Measurements from ENCODE around the gene TBCB. TPM values are rescaled to one million over a fixed set of nuclear protein-coding genes. Genes with fewer than 3 reads are reported as not detected.

Gene TBCB
- total and polyA plus RNA-seq, 5 donors = 76.8 to 101 (median 83.7) TPM

DNA sequence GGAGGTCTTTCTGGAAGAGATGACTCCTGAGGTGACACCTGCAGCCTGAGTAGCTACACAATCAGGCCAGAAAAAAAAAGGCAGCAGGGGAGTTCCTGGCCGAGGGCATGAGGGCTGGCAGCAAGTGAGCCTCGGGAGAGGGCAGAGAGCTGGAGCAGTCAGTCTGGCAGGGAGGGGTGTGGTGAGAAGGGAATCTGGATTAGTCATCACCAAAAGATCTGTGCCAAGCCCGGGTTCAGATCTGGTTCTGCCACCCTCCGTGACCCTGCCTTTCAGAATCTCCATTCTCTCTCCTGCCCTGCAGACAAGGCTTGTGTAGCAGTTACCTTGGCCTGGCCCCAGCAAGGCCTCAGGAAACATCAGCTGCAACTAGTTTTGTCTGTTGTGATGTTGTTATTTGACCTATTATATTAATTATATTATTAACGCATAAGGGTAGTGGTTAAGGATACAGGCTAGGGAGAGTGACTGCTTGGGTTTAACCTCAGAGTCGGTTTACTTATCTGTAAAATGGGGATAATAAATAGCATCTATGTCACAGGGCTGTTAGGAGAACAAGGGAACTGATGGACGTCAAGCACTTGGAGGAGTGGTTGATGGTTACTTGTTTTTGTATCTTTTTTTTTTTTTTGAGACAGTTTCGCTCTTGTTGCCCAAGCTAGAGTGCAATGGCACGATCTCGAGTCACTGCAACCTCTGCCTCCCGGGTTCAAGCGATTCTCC, 21.9 kb downstream of the TBCB start:
- no peaks in the 10 kb centered on the region for H3K9me3 ChIP-seq (ENCODE audit: control insufficient read depth, low read length)
- intact Hi-C loops (cut with DNase I) = no loop called here
- H3K27me3 ChIP-seq (ENCODE audit: control insufficient read depth, insufficient read depth) = no peaks in the 10 kb centered on the region
- WGBS = 62% methylated on average over 12 of the region's 12 CpGs
- ATAC-seq = peak; percentile 2 to 10
- H3K4me1 ChIP-seq (ENCODE audit: control insufficient read depth, insufficient read depth, low read length) = peaks cover 7% of the 10 kb centered on the region
- peak; percentile 65 to 78 (median 69) for DNase-seq
- no peak overlapping the region for H3K4me3 ChIP-seq (ENCODE audit: low read length)
- H3K27ac ChIP-seq (ENCODE audit: low read length) = peak overlapping the region; percentile 86

DNA sequence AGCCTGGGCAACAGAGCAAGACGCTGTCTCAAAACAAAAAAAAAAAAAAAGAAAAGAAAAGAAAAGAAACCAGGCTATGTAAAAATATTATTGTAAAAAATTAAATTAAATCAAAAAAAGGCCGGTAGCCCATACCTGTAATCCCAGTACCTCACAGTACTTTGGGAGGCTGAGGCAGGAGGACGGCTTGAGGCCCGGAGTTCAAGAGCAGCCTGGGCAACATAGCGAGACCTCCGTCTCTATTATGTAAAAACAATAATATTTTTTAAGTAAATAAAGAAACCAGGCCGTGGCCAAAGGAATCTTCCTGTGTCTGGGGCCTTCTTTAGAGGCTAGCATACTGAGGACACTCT, 23.8 kb downstream of the TBCB start:
- no peak for ATAC-seq
- Histone ChIP-seq H3K4me3 (ENCODE audit: low read length) (peak overlapping the region; percentile 39), H3K9me3 (ENCODE audit: control insufficient read depth, low read length) (no peaks in the 10 kb centered on the region), H3K4me1 (ENCODE audit: control insufficient read depth, insufficient read depth, low read length) (peaks cover 7% of the 10 kb centered on the region), H3K27ac (ENCODE audit: low read length) (peak overlapping the region; percentile 71), H3K27me3 (ENCODE audit: control insufficient read depth, insufficient read depth) (no peaks in the 10 kb centered on the region)
- intact Hi-C loops (cut with DNase I) = no loop called here
- 68% methylated on average over 7 of the region's 7 CpGs for WGBS
- DNase-seq = no peak

DNA sequence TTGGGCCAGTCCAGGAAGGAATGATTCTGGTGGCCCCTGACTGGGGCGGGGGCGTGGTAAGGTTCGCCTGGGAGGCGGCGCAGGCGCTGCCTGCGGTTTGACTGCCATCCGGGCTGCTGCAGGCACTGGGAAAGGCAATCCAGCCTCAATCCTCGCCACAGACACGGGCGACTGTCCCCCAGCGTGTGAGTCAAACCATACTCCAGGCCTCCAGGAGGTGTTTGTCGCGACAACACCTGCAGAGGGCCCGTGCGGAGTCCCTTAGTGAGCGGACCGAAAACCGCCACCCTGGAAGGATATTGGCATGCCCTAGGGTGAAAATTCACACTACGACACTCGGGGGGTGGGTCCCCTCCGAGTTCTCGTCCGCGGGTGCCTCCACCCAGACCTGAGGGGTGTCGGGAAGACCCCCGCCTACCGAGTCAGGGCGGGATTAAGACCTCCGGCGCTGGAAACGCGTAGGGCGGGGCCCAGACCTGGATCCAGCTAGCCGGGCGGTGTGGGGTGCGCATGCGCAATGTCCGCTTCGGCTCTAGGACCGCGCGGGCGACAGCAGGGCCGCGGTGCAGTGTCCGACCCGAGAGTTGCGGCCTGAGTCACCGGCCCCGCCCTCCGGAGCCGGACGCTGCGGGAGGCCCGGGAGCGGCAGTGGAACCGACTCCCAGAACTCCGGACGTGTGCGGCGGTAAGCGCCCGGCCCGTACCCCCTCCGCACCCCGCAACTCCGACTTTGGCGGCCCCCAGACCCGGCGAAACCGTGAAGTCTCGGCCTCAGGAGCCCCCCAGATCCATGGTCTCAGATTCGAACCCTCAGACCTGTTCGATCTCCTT, 24.4 kb downstream of the TBCB start, which contains the start of gene CAPNS1:
CAPNS1 (plus strand) TSS at position 594 of the 831 bp plus-strand sequence. CDS start 946 bp downstream, outside the sequence.
- WGBS = under 1% methylated on average over 75 of the region's 75 CpGs
- peaks cover 7% of the 10 kb centered on the region for H3K4me1 ChIP-seq (ENCODE audit: control insufficient read depth, insufficient read depth, low read length)
- peak within 1 kb of the TSS; percentile 89 for H3K4me3 ChIP-seq (ENCODE audit: low read length)
- peak; percentile 98 to 99 (median 99) for DNase-seq
- peak; percentile 94 for ATAC-seq
- H3K9me3 ChIP-seq (ENCODE audit: control insufficient read depth, low read length) = no peaks in the 10 kb centered on the region
- no peaks in the 10 kb centered on the region for H3K27me3 ChIP-seq (ENCODE audit: control insufficient read depth, insufficient read depth)
- H3K27ac ChIP-seq (ENCODE audit: low read length) = peak within 1 kb of the TSS; percentile 98
- intact Hi-C loops (cut with DNase I) = no loop called here

DNA sequence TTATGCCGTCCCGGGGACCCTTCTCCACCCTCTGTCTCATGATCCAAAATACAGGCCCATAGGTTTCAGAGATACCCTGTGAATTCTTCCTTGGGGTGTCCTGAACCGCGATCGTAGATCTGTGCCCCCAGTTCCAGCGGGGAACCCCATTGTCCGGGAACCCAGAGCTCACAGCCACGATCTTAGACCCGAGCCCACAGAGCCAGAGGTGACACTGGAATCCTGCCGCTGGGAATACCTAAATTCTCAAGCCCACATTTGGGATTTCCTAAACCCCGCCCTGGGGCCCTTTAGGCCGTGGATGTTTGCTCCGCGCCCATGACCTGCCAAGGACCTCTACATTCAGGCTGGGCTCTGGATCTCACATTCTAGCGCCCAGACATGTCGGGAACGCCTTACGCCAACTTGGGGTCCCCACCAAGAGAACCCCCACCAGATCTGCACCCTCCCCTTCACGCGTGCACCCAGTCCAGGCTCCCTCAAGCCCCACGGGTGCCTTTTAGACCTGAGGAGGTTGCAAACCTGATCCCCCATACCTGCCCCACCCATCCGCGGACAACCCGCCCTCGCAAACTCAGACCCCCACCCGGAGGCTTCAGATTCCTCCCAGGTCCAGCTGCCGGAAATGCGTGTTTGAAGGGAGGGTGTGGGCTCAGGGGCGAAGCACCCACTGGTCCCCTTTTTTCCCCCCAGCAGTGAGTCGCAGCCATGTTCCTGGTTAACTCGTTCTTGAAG, 25.2 kb downstream of the TBCB start:
- intact Hi-C loops (cut with DNase I) = no loop called here
- under 1% methylated on average over 31 of the region's 31 CpGs for WGBS
- peak overlapping the region; percentile 98 for H3K27ac ChIP-seq (ENCODE audit: low read length)

DNA sequence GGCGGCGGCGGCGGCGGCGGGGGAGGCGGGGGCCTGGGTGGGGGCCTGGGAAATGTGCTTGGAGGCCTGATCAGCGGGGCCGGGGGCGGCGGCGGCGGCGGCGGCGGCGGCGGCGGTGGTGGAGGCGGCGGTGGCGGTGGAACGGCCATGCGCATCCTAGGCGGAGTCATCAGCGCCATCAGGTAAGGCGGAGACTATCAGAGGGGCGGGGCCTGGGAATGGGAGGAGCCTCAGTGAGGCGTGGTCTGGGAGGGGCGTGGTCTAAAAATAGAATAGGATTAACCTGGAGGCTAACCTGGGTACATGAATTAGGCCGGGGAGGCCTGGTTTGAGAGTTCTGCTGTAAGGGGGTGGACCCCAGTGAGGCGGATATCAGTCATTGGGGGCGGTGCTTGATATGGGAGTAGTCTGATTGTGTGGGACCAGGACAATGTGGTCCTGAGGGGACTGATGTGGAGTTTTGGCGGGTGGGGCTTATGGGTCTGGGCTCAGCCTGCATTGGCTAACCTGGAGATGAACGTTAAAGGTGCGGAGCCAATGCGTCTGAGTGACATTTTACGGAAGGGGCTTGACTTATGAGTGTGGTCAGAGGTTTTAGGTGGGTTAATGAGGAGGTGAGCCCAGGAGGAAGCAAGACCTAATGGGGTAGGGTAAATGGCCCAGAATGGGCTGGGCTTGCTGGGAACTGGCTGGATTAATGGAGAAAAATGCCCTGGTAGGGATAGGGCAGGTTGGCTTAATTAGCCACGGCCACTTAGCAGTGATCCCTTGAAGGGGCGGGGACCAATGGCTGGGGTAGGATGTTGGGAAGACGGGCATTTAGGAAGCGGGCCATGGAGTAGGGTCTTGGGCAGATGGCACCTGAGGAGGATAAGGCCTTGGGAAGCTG, 26.0 kb downstream of the TBCB start:
- intact Hi-C loops (cut with DNase I) = no loop called here
- ATAC-seq (peak; percentile 77 to 78), DNase-seq (peak; percentile 88 to 95 (median 93))
- H3K27ac ChIP-seq (ENCODE audit: low read length) = peak overlapping the region; percentile 98
- no peaks in the 10 kb centered on the region for H3K27me3 ChIP-seq (ENCODE audit: control insufficient read depth, insufficient read depth)
- WGBS = 20% methylated on average over 42 of the region's 42 CpGs
- H3K4me3 ChIP-seq (ENCODE audit: low read length) = peak overlapping the region; percentile 89
- H3K4me1 ChIP-seq (ENCODE audit: control insufficient read depth, insufficient read depth, low read length) = peaks cover 7% of the 10 kb centered on the region
- H3K9me3 ChIP-seq (ENCODE audit: control insufficient read depth, low read length) = no peaks in the 10 kb centered on the region

More for the DNA sequence above, 25.2 kb downstream of the TBCB start:
- Histone ChIP-seq H3K4me3 (ENCODE audit: low read length) (peak overlapping the region; percentile 89), H3K9me3 (ENCODE audit: control insufficient read depth, low read length) (no peaks in the 10 kb centered on the region), H3K27me3 (ENCODE audit: control insufficient read depth, insufficient read depth) (no peaks in the 10 kb centered on the region), H3K4me1 (ENCODE audit: control insufficient read depth, insufficient read depth, low read length) (peaks cover 7% of the 10 kb centered on the region)
- ATAC-seq (peak; percentile 13 to 22), DNase-seq (peak; percentile 58 to 82 (median 70))

DNA sequence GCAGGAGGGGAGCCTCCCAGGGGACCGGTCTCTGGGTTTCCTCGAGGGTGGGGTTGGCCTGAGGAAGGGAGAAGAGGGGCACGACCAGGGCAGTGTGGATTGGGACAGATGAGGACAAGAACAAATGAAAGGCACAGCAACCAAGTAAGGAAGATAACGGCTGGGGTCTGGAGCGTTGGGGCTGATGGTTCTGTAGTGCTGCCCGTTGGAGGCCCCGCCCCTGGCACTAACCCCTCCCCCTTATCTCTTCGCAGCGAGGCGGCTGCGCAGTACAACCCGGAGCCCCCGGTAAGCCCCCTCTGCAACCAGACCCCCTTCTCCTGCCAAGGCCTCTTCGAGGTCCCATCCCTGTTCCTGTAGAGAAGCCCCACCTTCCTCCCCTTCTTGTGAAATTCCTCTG, 26.8 kb downstream of the TBCB start:
- Histone ChIP-seq H3K9me3 (ENCODE audit: control insufficient read depth, low read length) (no peaks in the 10 kb centered on the region), H3K27me3 (ENCODE audit: control insufficient read depth, insufficient read depth) (no peaks in the 10 kb centered on the region), H3K4me1 (ENCODE audit: control insufficient read depth, insufficient read depth, low read length) (peaks cover 7% of the 10 kb centered on the region), H3K4me3 (ENCODE audit: low read length) (no peak overlapping the region), H3K27ac (ENCODE audit: low read length) (no peak overlapping the region)
- WGBS = 91% methylated on average over 14 of the region's 14 CpGs
- intact Hi-C loops (cut with DNase I) = no loop called here
- ATAC-seq (no peak), DNase-seq (peak in 1 of 3 donors; percentile 58)

DNA sequence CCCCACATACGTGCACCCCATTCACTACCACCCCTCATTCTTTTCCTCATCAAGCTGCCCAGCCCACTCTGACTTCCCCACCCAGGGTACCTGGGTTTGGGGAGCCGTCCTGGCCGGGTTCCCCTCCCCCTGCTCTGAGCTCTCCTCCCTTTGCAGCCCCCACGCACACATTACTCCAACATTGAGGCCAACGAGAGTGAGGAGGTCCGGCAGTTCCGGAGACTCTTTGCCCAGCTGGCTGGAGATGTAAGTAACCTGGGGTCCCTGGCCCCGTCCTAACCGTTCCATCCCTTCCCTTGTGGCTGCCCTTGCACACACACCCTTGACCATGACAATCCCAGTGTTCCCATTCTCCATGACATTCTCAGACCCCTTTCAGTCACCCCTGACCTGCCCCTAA, 27.2 kb downstream of the TBCB start:
- WGBS = 87% methylated on average over 9 of the region's 9 CpGs
- intact Hi-C loops (cut with DNase I) = no loop called here
- Histone ChIP-seq H3K27ac (ENCODE audit: low read length) (no peak overlapping the region), H3K9me3 (ENCODE audit: control insufficient read depth, low read length) (no peaks in the 10 kb centered on the region), H3K4me1 (ENCODE audit: control insufficient read depth, insufficient read depth, low read length) (peaks cover 7% of the 10 kb centered on the region), H3K27me3 (ENCODE audit: control insufficient read depth, insufficient read depth) (no peaks in the 10 kb centered on the region), H3K4me3 (ENCODE audit: low read length) (no peak overlapping the region)
- DNase-seq = peak in 1 of 3 donors; percentile 52
- no peak for ATAC-seq

DNA sequence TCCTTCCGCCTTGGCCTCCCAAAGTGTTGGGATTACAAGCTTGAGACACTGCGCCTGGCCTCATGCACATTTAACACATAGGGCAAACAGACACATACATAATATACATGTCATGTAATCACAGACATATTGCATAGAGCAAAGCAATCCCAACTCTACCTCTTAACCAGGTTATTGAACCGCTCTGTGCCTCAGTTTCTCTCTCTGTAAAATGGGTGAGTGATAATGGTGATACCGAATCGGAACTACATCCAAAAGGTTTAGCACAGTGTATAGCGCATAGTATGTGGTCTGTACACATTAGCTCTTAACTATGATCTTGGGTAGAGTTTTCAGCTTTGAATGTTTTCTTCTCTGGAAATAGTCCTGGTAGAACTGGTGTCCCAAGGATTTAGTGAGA, 29.4 kb downstream of the TBCB start:
- intact Hi-C loops (cut with DNase I) = no loop called here
- no peak overlapping the region for H3K27ac ChIP-seq (ENCODE audit: low read length)
- WGBS = 97% methylated on average over 6 of the region's 6 CpGs
- ATAC-seq = no peak
- H3K4me3 ChIP-seq (ENCODE audit: low read length) = no peak overlapping the region
- DNase-seq = no peak
- peaks cover 7% of the 10 kb centered on the region for H3K4me1 ChIP-seq (ENCODE audit: control insufficient read depth, insufficient read depth, low read length)
- no peaks in the 10 kb centered on the region for H3K9me3 ChIP-seq (ENCODE audit: control insufficient read depth, low read length)
- no peaks in the 10 kb centered on the region for H3K27me3 ChIP-seq (ENCODE audit: control insufficient read depth, insufficient read depth)

DNA sequence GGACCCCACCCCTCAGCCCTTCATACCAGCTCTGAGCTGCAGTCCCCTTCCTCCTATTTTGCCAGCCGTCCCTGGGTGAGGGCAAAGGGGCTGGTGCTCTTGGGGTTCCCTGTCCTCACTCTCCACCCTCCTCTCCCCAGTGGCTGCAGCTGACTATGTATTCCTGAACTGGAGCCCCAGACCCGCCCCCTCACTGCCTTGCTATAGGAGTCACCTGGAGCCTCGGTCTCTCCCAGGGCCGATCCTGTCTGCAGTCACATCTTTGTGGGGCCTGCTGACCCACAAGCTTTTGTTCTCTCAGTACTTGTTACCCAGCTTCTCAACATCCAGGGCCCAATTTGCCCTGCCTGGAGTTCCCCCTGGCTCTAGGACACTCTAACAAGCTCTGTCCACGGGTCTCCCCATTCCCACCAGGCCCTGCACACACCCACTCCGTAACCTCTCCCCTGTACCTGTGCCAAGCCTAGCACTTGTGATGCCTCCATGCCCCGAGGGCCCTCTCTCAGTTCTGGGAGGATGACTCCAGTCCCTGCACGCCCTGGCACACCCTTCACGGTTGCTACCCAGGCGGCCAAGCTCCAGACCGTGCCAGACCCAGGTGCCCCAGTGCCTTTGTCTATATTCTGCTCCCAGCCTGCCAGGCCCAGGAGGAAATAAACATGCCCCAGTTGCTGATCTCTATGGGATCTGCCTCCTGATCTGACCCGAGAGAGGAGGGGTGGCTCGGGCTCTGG, 34.6 kb downstream of the TBCB start:
- peaks cover 3% of the 10 kb centered on the region for H3K4me1 ChIP-seq (ENCODE audit: control insufficient read depth, insufficient read depth, low read length)
- no peak overlapping the region for H3K4me3 ChIP-seq (ENCODE audit: low read length)
- H3K27ac ChIP-seq (ENCODE audit: low read length) = no peak overlapping the region
- ATAC-seq (no peak), DNase-seq (peak in 2 of 3 donors; percentile 64 to 72)
- no peaks in the 10 kb centered on the region for H3K27me3 ChIP-seq (ENCODE audit: control insufficient read depth, insufficient read depth)
- 69% methylated on average over 13 of the region's 13 CpGs for WGBS
- no peaks in the 10 kb centered on the region for H3K9me3 ChIP-seq (ENCODE audit: control insufficient read depth, low read length)
- intact Hi-C loops (cut with DNase I) = no loop called here

All from right cardiac atrium (tissue), 5 donors.